ENCODE results near the gene ADK. TPM values are rescaled to one million over a fixed set of nuclear protein-coding genes. Genes with fewer than 3 reads are reported as not detected.

Gene ADK
- total RNA-seq, 1 donor from 2014 or later = 47.0 TPM

DNA sequence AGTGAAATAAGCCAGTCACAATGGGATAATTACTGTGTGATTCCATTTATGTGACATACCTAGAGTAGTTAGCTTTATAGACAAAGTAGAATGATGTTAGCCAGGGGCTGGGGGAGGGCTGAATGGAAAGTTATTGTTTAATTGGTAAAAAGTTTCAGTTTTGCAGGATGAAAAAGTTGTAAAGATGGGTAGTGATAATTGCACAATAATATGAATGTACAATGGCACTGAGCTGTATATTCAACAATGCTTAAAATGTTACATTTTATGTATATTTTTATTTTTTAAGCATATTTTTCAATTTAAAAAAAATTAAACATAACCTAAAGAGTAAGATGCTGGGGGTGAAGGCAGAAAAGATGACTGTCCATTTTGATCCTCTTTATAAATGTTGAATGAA, 459.3 kb downstream of the ADK start:
- no peak for DNase-seq (ENCODE audit: extremely low spot score, unreplicated experiment)
- H3K27me3 Mint-ChIP-seq (ENCODE audit: unreplicated experiment) = no peaks in the 10 kb centered on the region
- no peak overlapping the region for H3K27ac Mint-ChIP-seq (ENCODE audit: unreplicated experiment)
- peaks cover 6% of the 10 kb centered on the region for H3K9me3 Mint-ChIP-seq (ENCODE audit: unreplicated experiment)
- H3K36me3 Mint-ChIP-seq (ENCODE audit: unreplicated experiment) = peaks cover 11% of the 10 kb centered on the region
- no peak for TF ChIP-seq CTCF (IDR thresholded peaks at IDR 0.05)
- H3K4me3 Mint-ChIP-seq (ENCODE audit: unreplicated experiment) = no peak overlapping the region
- H3K4me1 Mint-ChIP-seq (ENCODE audit: unreplicated experiment) = no peaks in the 10 kb centered on the region

GRCh38 chr10:74612195-74612594, 461.2 kb downstream of the ADK start:
- Mint-ChIP-seq H3K4me3 (ENCODE audit: unreplicated experiment) (no peak overlapping the region), H3K4me1 (ENCODE audit: unreplicated experiment) (no peaks in the 10 kb centered on the region), H3K27me3 (ENCODE audit: unreplicated experiment) (no peaks in the 10 kb centered on the region), H3K9me3 (ENCODE audit: unreplicated experiment) (peaks cover 6% of the 10 kb centered on the region), H3K36me3 (ENCODE audit: unreplicated experiment) (peaks cover 7% of the 10 kb centered on the region), H3K27ac (ENCODE audit: unreplicated experiment) (no peak overlapping the region)
- DNase-seq (ENCODE audit: extremely low spot score, unreplicated experiment) = no peak
- TF ChIP-seq CTCF (IDR thresholded peaks at IDR 0.05) = no peak

DNA sequence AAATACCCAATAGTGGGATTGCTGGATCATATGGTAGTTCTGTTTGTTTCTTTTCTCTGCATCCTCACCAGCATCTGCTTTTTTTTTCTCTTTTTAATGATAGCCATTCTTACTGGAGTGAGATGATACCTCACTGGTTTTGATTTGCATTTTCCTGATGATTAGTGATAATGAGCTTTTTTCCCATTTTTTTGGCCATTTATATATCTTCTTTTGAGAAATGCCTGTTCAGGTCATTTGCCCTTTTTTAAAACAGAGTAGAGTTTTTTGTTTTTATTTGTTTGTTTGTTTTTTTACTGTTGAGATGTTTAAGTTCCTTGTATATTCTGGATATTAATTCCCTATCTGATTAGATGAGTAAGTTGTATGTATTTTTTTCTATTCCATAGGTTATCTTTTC, 469.6 kb downstream of the ADK start:
- H3K27me3 Mint-ChIP-seq (ENCODE audit: unreplicated experiment) = no peaks in the 10 kb centered on the region

DNA sequence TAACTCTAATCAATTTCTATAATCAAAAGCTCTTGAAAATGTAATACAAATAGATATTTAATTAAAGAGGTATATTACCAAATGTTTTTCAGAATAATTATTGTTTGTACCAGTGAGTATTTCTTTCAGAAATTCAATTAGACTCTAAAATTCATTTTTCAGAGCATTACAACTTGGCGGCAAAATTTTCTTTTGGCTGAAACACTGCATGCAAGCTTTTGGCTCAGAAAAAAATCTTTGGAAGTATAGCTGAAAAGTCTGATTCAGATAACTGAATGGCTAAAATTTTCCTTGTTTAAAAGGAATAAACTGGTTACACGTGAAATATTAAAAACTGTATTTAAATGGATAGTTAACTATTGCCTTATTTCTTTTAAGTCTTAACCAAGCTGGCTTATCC, 472.8 kb downstream of the ADK start:
- Mint-ChIP-seq H3K4me3 (ENCODE audit: unreplicated experiment) (no peak overlapping the region), H3K27me3 (ENCODE audit: unreplicated experiment) (no peaks in the 10 kb centered on the region), H3K4me1 (ENCODE audit: unreplicated experiment) (no peaks in the 10 kb centered on the region), H3K9me3 (ENCODE audit: unreplicated experiment) (peaks cover 23% of the 10 kb centered on the region), H3K36me3 (ENCODE audit: unreplicated experiment) (peaks cover 23% of the 10 kb centered on the region), H3K27ac (ENCODE audit: unreplicated experiment) (no peak overlapping the region)
- DNase-seq (ENCODE audit: extremely low spot score, unreplicated experiment) = no peak
- no peak for TF ChIP-seq CTCF (IDR thresholded peaks at IDR 0.05)

More for the DNA sequence above, 469.6 kb downstream of the ADK start:
- Mint-ChIP-seq H3K36me3 (ENCODE audit: unreplicated experiment) (peaks cover 31% of the 10 kb centered on the region), H3K4me3 (ENCODE audit: unreplicated experiment) (no peak overlapping the region), H3K4me1 (ENCODE audit: unreplicated experiment) (no peaks in the 10 kb centered on the region), H3K9me3 (ENCODE audit: unreplicated experiment) (peaks cover 23% of the 10 kb centered on the region), H3K27ac (ENCODE audit: unreplicated experiment) (no peak overlapping the region)
- no peak for TF ChIP-seq CTCF (IDR thresholded peaks at IDR 0.05)
- DNase-seq (ENCODE audit: extremely low spot score, unreplicated experiment) = no peak

- H3K27me3 Mint-ChIP-seq (ENCODE audit: unreplicated experiment) = no peaks in the 10 kb centered on the region
- H3K27ac Mint-ChIP-seq (ENCODE audit: unreplicated experiment) = no peak overlapping the region
- no peaks in the 10 kb centered on the region for H3K4me1 Mint-ChIP-seq (ENCODE audit: unreplicated experiment)
- peaks cover 23% of the 10 kb centered on the region for H3K9me3 Mint-ChIP-seq (ENCODE audit: unreplicated experiment)
- H3K36me3 Mint-ChIP-seq (ENCODE audit: unreplicated experiment) = peaks cover 22% of the 10 kb centered on the region
- no peak for DNase-seq (ENCODE audit: extremely low spot score, unreplicated experiment)
- no peak overlapping the region for H3K4me3 Mint-ChIP-seq (ENCODE audit: unreplicated experiment)
- no peak for TF ChIP-seq CTCF (IDR thresholded peaks at IDR 0.05)
Measured at GRCh38 chr10:74624501-74624900, 473.5 kb downstream of the ADK start.
